ENCODE data around the gene BARHL2.

The BARHL2 gene

DNA sequence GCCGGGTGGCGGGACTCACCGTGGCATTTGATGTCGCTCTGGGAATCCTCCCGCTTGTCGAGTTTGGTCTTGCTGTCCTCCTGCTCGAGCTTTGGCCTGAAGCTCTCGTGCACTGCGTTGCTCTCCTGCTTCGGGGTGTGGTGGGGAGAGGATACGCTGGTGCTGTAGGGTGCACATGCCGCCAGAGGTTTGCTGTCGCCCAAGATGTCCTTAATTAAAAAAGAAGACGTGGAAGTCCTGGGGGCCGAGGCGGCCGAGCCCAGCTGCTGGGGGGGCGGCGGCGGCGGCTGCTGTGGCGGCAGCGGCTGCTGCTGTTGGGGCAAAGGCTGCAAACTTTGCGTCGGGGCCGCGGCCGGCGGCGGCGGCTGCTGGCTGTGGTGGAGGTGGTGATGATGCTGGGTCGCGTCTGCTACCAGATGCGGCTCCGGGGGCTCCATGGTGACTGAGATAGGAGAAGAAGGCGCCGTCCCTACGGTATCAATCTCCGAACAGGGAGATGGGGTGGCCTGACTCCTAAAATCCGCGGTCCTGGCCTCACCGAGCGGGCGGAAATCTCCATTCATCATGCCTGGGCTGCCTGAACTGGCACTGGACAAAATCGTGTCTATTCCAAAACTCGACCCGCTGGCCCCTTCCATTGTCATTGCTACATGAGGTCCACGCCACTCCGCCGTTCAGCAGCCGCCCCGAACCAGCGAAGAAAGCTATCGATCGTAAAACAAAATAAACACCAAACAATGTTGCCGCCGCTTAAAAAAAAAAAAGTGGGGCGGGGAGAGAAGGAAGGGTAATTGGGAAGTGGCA lies at the start of gene BARHL2:
BARHL2 (minus strand) TSS at position 751 of the 804 bp plus-strand sequence; CDS start at position 644, 107 bp downstream.
- H3K4me3 ChIP-seq (ENCODE audit: low read depth, low read length), result peak within 1 kb of the TSS; percentile 42
- no peak for DNase-seq (ENCODE audit: low read depth)

DNA sequence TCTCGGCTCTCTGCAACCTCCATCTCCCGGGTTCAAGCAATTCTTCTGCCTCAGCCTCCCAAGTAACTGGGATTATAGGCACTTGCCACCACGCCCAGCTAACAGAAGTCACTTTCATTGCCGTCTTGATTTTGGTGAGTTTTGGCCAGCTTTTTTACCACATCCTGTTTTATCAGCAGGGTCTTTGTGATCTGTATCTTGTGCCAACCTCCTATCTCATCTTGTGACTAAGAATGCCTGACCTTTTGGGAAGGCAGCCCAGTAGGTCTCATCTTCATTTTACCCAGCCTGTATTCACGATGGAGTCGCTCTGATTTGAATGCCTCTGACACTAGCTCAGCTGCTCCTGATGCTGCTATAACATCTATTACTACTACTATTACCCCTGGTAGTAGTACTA lies 46.8 kb upstream of the BARHL2 start:
- H3K4me3 ChIP-seq (ENCODE audit: low read depth, low read length), result no peak overlapping the region
- DNase-seq (ENCODE audit: low read depth), result no peak

DNA sequence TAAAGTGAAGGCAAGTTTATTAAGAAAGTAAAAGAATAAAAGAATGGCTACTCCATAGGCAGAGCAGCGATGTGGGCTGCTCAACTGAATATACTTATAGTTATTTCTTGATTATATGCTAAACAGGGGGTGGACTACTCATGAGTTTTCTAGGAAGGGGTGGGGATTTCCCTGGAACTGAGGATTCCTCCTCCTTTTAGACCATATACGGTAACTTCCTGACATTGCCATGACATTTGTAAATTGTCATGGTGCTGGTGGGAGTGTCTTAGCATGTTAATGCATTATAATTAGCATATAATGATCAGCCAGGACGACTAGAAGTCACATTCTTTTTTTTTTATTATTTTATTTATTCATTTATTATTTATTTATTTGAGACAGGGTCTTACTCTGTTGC lies 46.4 kb upstream of the BARHL2 start:
- DNase-seq (ENCODE audit: low read depth), result no peak
- H3K4me3 ChIP-seq (ENCODE audit: low read depth, low read length), result no peak overlapping the region

DNA sequence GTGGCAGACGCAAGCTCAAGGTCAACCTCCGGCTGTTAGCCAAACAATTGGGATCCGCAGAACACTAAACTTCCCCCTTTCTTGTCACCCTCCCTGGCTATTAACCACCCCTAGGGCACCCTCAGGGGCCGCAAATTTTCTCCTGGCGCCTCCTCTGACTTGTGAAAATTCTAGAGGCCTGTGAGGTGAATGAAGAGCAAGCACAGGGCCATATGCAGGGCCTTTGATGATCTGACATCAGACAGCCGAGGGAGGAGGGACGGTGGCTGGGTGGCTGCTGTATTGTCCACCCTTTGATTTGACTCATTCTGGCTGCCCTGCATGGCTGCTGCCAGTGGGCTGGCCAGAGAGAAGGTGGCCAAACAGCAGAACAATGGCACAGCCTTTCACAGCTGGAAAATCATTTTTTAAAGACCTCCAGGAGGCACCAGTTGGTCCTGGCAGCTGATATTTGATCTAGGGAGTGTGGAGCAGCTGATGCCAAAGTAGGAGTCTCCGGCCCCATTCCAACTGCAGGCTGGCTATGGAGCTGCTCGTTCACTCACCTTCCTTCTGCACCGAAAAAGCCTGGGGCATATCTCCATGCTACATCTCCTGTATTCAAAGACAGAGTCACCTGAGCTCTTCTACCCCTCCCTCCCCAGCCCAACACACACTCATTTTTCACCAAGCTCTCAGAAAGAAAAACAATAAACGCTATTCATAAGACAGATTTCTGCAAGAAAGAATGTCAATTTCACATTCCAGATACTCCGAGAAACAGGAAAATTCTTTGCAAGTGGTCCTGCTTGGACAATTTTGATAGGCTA lies 44.9 kb upstream of the BARHL2 start:
- DNase-seq (ENCODE audit: low read depth), result no peak
- no peak overlapping the region for H3K4me3 ChIP-seq (ENCODE audit: low read depth, low read length)

DNA sequence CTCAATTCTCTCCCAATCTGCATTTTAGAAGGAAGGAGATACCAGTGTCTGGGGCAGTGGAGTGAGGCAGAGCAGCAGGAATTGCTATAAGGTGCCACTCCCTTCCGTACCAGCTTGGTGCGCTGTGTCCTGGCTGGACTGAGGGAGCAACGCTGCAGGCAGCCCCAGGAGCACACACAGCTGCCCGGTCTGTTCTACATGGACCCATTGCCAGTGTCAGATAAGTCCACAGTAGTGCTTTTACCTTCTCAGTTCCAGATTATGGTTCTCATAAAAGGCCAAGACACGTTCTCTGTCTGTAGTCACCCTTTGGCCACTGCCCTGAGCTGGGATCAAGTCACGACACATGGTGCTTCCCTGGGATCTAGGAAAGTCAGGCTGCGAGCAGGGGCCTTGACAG lies 44.1 kb upstream of the BARHL2 start:
- no peak for DNase-seq (ENCODE audit: low read depth)
- H3K4me3 ChIP-seq (ENCODE audit: low read depth, low read length), result no peak overlapping the region

DNA sequence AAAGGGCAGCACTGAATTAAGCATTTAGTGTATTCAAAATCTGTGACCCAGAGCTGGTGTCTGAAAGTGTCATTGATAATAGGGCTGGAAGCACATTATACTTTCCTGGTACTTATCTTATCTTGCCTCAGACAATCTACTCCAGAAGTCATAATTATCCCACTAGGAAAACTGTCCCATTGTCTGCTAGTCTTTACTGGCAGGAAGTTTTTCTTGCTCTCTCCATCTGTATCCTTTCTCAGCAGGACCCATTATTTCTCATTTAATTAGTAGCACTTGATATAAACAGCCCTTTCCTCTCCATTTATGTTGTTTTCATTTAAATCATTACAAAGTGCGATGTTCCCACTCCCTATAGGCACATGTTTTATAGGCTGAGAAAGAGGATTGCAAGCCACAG lies 36.5 kb upstream of the BARHL2 start:
- DNase-seq (ENCODE audit: low read depth), result no peak
- no peak overlapping the region for H3K4me3 ChIP-seq (ENCODE audit: low read depth, low read length)

DNA sequence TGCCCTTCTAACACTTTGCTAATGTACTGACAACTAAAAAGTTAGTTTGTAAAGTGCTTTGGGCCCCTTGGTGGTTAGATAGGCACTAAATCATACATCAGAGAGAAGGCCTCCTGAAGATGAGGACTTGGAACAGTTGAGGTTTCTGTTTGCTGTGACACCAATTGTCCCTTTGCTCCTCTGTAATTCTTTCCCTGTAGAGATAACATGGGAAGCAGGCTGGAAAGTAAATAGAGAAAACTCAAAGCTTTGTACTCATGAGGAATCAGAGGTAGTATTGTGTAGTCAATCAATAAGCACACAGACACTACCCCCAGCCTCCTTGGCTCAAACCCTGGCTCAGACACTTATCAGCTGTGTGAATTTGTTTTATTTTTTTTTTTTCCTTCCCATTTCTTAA lies 31.6 kb upstream of the BARHL2 start:
- DNase-seq (ENCODE audit: low read depth), result no peak
- no peak overlapping the region for H3K4me3 ChIP-seq (ENCODE audit: low read depth, low read length)

DNA sequence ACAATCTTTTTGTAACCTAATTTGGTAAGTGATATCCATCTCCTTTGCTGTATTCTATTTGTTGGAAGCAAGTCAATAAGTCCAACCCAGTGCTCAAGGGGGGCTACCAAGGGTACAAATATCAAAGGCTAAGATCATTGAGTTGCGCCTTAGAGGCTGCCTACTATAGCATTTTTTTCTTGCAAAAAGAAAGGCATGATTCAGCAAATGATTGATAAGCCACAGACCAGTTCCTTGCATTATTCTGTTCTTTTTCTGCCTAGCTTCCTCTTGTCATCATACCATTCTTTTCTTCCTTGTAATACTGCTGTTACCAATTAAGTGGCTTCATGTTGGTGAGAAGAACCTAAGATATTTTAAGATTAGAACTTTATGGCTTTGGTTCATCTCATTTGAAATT lies 29.8 kb upstream of the BARHL2 start:
- no peak overlapping the region for H3K4me3 ChIP-seq (ENCODE audit: low read depth, low read length)
- DNase-seq (ENCODE audit: low read depth), result no peak

DNA sequence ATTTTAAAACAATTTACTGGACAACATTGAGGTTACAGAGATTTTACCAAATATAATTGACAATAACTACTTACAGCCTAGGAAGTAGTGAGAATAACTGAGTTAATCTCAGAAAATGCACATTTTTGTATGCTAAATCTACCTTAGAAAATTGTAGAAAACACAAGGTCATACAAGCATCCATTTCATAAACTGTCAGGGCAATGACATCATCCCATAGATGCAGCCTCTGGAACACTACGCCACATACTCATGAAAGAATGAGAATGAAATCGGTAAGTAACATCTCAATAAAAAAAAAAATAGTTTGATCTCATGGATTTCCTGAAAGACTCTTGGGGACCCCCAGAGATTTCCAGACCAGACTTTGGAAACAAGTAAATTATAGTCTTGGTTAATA lies 28.9 kb upstream of the BARHL2 start:
- H3K4me3 ChIP-seq (ENCODE audit: low read depth, low read length), result no peak overlapping the region
- DNase-seq (ENCODE audit: low read depth), result no peak

DNA sequence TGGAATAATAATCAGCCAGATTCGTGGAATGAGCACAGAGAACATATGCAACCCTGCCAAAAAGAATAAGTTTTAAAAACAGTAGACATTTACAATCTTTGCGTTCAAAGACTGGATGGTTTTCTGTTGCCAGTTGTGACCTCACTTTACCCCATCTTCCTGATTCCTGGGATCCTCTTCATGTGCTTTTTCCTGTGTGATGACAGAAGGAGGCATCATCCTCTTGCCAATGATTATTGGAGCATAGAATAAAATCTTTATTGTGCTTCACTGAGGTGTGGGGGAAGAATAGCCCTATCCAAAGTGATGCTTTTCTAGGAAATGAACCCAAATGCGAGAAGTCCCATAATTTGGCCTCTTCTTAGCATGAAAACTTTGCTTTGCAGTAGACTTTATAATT lies 15.0 kb upstream of the BARHL2 start:
- DNase-seq (ENCODE audit: low read depth), result no peak
- no peak overlapping the region for H3K4me3 ChIP-seq (ENCODE audit: low read depth, low read length)

DNA sequence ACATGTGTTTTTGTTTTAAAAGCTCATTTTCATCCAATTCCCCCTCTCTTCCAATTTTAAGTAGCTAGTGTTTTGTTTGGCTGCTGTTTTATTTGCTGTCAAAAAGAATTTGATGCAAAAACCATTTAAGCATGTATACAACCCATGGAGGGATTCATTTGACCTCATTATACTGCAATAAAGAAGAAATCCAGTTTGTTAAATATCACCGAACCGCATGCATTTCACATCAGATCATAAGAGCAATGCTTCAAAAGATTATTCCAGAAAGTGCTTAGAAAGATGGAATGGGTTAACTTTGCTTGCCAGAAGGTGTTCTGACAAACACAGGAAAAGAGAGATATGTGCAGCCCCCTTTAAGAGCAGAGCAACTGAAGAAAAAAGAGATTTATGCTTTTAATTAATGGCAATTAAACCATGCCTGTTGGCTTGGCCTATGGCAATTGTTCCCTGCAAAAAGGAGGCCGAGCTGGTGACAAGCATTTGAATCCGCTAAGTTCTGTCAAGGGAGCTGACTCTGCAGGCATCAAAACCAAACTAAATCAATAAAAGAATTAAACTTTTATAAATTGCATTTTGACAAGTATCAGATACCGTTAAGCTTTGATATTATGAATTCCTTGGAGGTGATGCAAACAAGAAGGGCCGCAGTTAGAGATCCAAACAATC lies 14.4 kb upstream of the BARHL2 start:
- no peak overlapping the region for H3K4me3 ChIP-seq (ENCODE audit: low read depth, low read length)
- DNase-seq (ENCODE audit: low read depth), result no peak

DNA sequence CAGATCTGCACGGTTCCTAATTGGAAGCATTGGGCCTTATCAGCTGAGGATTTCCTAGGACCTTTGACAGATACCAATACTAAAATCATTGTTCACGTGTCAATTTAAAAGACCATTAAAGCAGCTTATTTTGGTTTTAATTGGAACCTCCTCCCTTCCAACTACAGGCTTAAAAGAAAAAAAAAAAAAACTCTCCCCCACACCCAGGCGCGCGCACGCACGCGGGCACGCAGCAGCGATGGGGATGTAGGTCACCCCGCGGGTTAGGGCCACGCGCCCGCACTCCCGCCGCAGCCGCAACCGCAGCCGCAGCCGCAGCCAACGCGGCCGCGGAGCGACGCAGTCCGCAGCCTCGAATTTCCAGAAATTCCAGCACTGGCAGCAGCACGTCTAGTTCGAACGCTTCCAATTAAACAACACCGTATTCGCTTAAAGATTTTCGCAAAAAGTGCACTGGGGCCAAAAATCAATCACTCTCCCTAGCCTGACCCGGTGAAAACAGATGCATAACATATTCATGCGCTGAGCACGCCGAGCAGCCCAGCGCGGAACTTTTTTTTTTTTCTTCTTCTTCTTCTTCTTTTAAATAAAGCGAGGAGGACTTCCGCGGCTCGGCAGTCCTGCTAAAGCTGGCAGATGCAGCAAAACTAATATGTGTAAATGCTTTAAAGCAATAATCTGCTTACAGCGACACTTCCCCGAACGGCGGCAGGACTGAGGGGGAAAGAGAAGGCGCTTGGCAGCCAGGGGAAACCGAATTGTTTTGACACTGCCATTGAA lies 13.3 kb upstream of the BARHL2 start:
- peak overlapping the region; percentile 35 for H3K4me3 ChIP-seq (ENCODE audit: low read depth, low read length)
- no peak for DNase-seq (ENCODE audit: low read depth)

DNA sequence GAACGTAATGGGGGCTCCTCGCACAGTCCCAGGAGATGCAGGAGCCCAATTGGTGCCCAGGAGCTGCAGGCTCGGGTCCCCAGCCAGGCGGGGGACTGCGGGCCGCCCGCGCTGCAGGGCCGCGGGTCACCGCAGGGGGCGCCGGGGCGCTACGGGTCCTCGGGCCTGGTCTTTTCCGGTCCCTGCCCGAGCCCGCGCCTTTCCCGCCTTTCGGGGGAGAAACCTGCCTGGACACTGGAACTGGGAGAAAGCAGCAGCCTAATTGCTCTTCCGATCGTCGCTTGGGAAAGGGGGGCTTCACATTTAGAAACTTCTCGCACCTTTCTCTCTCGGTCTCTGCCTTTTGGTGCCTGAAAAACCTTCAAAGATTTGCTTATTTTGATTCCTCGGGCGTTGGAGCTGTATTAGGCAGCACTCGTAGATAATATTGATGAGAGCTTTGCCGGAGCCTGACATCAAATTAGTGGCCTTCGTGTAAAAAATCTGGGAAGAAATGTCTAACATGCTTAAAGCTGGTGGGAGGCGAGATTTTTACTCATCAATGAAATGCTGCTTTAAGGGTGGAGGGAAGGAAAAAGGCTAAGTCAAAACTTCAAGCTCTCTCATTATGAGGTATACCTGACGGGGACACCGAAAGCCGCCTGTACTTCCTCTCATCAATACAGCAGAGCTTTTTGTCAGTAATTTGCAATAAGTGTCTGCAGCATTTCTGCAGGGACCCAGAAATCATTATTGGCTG lies 12.6 kb upstream of the BARHL2 start:
- peak overlapping the region; percentile 35 for H3K4me3 ChIP-seq (ENCODE audit: low read depth, low read length)
- no peak for DNase-seq (ENCODE audit: low read depth)

DNA sequence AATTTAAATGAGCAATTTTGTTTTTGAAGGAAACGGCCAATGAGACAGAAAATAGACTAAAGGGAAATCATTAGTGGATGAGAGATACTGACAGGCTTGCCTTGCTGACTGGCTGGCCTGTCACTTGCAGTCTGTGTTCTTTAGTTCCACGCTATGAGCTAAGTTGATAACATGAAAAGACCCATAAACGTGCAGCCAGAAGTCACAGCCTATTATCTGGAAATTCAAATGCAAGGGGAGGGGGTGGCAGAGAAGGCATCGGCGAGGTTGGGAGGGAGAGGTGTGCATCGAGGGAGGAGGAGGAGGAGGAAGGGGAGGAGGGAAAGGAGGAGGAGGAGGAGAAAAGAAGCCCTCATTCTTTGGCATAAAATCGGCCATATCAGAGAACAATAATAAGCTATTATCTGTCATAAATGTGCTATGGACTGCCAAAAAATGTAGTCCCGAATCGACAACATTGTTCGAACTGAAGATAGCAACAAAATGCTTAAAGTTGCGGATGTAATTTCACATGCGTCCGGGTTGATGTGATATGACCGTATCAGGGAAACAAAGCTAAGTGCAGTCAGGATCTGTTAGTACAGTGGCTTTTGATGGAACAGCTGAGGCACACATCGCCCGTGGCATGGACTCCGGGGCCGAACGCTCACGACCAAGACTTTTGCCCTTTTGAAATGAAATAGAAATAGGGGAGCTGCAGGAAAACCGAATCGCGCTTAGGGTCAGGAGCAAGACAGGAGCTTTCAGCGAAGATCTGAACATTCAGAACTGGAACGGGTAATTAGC lies 11.6 kb upstream of the BARHL2 start:
- no peak for DNase-seq (ENCODE audit: low read depth)
- H3K4me3 ChIP-seq (ENCODE audit: low read depth, low read length), result no peak overlapping the region

DNA sequence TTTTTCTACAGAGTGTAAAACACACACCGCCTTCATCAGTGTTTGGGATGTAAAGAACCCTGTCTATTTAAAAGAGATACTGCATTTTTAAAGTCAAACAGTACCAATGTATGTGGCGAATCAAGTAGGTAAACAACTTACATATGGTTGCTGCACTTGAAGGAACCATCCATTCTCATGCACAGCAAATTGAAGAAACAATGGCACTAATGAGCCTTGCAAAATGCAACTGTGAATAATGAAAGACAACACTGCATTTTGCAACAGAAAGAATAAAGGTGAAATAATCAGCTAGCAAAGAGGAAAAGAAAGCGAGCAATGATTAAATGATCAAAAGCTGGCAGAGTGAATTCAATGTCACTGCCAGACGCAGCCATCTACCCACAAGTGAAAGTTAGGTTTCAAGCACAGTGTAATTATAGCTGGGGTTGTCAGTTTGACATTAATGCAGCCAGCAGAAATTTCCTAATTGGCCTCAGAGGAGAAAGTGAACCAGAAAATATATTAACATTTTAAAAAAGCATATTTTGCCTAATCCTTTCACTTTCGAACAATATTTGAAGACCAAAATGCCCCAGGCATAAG lies 10.9 kb upstream of the BARHL2 start:
- no peak for DNase-seq (ENCODE audit: low read depth)

DNA sequence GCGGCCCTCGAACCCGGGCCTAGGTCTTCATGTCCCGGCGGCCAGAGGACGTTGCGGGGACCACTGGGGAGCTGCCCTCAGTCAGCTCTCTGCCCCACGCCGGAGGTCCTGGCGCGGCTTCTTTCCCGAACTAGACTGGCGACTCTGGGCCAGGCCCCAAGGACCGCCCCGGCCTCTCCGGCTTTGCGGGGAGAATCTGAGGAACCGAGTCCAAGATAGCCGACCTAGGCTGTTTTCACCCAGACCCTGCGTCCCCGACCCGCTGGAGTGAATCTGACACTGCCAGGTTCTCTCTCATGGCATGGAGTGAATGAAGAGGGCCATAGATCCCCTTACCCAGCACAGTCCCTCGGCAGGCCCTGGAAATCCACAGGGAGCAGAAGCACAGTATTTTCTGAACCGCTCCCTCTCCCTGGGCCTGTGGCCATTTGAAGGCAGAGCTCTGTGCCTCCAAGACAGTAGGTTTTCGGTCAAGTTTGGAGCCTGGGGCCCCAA lies 9.9 kb upstream of the BARHL2 start:
- H3K4me3 ChIP-seq (ENCODE audit: low read depth, low read length), result no peak overlapping the region
- DNase-seq (ENCODE audit: low read depth), result no peak

More for the DNA sequence above, 10.9 kb upstream of the BARHL2 start:
- H3K4me3 ChIP-seq (ENCODE audit: low read depth, low read length), result no peak overlapping the region

DNA sequence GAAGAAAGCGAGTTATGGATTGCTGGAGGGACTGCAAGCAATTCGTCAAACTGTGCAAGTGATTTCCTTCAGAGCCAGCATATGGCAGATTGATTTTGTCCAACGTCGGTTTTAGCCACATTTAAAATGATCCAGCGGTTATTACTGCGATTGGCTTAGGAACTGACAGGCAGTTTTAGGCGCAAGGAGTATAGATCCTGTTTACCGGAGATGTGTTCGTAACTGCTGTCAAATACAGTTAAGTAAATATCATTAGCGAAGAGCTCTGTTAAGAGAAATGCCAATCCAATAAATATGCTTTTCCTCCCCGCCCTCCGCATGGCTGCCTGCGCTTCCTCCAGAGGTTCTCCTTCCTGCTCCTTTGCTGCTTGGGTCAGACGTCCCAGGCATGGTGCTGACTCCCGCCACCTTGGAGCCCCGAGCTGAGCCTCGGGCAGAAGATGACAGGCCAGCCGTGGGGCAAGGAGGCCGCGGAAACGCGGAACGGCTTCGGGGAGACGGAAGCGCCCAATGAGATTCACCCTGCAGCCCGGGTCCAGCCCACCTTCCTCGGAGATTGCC lies 9.4 kb upstream of the BARHL2 start:
- DNase-seq (ENCODE audit: low read depth), result no peak
- H3K4me3 ChIP-seq (ENCODE audit: low read depth, low read length), result no peak overlapping the region
